Medulla oblongata (tissue), 1 donor: ENCODE data around the gene GNAT3.

Experiments used
- DNase-seq: peaks from one replicate; pipeline ENCODE4 v3.0.0-alpha.2; 2015; ENCODE audit errors: extremely low spot score

The GNAT3 gene

DNA sequence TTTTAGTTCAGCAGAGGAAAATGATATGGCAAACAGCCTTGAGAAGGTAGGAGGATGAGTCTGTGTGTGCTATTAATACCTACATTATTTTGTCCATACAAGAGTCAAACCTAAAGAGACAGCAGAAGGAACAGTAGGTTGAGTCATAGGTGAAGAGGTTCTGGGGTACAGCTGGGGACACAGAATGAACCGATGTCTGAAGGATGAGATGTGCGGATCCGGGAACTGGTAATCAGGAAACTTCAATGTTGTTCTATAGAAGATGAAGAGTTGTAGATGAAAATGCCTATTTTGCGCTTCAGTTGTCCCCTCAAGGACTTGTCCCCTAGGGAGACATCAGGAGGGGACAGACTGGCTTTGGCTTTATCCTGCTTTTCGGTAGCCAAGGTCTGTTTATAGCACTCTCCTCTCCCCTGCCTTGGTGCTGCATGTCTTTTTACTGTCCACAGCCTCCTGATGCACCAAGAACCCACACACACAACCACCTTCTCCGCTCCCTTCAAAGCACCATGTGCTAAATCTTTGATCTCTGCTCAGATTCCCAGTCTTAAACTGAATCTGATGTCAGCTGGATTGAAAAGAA is 94.6 kb downstream of the GNAT3 start:
- no peak for DNase-seq

DNA sequence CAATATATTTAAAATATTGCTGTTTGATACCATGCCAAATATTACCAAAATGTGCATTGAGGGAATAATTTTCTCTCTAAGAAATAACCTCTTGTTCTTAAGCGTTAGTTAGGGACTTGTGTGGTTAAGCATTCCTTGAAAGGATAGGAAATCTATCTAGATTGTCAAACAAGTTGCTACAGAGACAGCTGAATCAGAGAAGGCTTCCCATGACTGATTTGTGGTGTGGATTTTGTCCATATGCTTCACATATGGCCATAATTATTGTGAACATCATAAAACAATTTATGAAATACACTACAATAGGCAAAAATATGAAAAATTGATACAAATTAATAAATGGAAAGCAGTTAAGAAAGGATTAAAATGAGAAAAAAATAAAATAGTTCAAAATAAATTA is 96.3 kb downstream of the GNAT3 start:
- no peak for DNase-seq

DNA sequence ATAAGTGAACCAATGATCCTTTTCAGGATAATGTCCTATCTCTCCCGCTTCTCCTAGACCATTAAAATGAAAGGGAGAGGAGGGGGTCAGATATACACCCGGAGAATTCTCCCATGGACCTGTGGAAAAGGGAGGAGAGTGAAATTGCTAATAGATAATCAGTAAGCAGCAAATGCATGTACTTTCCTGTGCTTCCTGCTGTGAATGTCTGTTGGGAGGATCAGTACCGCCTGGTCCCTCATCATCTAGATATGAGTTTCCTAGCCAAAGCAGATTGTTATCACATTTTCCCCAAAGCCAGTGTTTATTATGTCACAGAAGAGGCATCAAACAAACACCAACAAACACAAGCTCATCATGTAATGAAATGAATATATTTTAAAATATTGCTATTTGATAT is 96.8 kb downstream of the GNAT3 start:
- DNase-seq = no peak

DNA sequence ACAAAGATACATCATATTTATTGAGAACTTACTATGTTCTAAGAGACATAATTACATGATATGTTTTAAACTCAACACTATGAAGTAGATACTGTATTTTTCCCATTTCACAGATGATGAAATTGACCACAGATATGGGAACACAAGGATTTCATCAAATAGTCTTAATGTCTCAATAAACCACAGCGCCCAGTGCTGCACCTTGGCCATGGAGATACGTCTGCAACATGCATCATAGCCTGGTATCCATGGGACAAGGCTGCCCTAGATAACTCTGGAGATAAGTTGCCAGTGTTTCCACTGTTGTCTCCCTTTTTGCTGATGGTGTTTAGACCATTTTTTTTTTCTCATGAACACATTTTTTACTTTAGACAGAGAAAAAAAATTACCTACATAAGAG is 97.5 kb downstream of the GNAT3 start:
- DNase-seq = no peak

DNA sequence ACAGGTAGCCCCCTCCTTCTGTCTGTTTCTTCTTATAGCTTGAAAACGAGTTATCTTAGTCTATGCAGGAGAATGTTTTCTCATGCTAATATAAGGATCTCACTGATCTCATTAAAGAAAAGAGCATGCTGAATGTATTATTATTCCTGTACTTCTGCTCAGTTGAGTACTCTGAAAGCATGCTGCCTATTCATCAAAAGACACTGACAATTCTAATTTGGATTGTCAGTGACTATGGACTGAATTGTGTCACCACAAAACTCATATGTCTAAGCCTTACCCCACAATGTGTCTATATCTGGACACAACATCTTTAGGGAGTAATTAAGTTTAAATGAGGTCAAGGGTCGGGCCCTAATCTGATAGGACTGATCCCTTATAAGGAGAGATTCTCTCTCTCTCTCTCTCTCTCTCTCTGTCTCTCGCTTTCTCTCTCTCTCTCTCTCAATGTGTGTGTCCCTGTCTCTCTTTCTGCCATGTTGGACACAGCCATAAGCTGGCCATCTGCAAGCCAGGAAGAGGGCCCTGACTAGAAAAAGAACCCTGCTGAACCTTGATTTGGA is 98.4 kb downstream of the GNAT3 start:
- no peak for DNase-seq

DNA sequence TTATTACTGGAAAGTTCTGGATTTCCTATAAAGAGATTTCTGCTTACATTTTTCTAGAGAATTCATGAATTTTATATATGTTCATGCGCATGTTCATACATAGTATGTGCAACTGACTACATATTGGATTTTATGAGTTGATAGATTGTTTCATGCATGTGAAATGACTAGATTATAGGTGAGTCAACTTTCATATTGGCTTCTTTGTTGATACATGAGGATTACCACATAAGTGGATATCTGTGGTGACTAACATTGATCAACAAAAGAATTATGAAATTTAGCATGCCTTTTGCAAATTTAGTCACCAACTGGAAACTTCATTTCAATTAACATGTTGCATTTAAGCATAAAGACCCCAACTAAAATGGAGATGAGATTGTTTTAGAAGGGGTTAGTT is 99.0 kb downstream of the GNAT3 start:
- DNase-seq = no peak

DNA sequence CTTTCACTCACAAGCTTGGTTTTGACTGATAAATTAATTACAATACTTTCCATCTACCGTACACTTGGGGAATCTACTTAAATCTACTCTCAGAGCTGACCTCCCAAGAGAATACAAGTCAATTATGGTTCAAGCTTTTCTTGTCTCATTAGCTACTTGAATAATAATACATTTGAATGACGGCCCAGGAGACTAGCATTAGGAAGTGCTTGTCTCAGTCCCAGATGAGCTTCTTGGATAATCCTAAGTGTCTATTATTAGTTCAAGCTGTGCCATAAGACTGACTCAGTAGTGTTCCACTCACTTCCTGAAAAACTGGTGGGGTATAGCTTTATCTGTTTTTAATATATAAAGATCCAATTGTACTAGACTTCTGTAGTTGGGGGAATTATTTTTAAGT is 100.2 kb downstream of the GNAT3 start:
- DNase-seq = no peak

DNA sequence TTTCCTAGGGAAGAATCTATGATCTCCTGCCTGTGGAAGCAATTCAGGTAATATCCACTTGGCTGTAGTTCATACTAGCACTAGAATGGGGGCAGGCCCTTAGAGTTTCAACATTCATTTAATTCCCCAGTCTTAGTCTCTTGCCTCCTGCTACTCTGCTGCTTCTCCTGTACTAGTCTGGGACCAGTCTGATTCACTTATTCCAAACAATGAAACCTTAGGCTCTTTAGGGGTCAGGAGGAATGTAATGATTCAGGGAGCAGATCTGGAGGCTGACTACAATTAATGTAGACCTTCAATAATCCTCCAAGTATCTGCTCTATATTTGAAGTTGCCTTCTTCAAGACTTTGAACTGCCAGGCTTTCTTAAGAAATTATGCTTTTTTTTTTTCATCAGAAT is 101.8 kb downstream of the GNAT3 start:
- no peak for DNase-seq
